GM10847 (cell line): Measurements from ENCODE around the gene THRSP.

Source experiments
- POLR2A ChIP-seq: IDR thresholded peaks from 2 replicates; pipeline ENCODE4 v1.6.1; 2011; ENCODE audit not compliant: insufficient read length; ENCODE audit errors: extremely low read depth

Gene THRSP

GRCh38 chr11:78056093-78056492 is 7.6 kb upstream of the THRSP start:
- no peak for TF ChIP-seq POLR2A

- no peak for TF ChIP-seq POLR2A
Observed at GRCh38 chr11:78057462-78058055, 6.1 kb upstream of the THRSP start.

- no peak for TF ChIP-seq POLR2A
Observed at GRCh38 chr11:78060533-78060932, 3.1 kb upstream of the THRSP start.

- TF ChIP-seq POLR2A, result no peak
Observed at GRCh38 chr11:78061088-78061920, 2.4 kb upstream of the THRSP start.

GRCh38 chr11:78061921-78062311 is 1.7 kb upstream of the THRSP start:
- TF ChIP-seq POLR2A, result no peak

- TF ChIP-seq POLR2A, result no peak
Observed at GRCh38 chr11:78062671-78063070, 990 bp upstream of the THRSP start.

- TF ChIP-seq POLR2A, result no peak
Observed at GRCh38 chr11:78065203-78065602, 1.5 kb downstream of the THRSP start.

GRCh38 chr11:78066471-78066870 is 2.8 kb downstream of the THRSP start:
- TF ChIP-seq POLR2A, result no peak

GRCh38 chr11:78067704-78068103 is 4.0 kb downstream of the THRSP start:
- no peak for TF ChIP-seq POLR2A

- TF ChIP-seq POLR2A, result no peak
Observed at GRCh38 chr11:78069465-78069864, 5.8 kb downstream of the THRSP start.

- no peak for TF ChIP-seq POLR2A
Observed at GRCh38 chr11:78070621-78071020, 7.0 kb downstream of the THRSP start.

GRCh38 chr11:78071717-78072116 is 8.1 kb downstream of the THRSP start:
- TF ChIP-seq POLR2A, result no peak

GRCh38 chr11:78072455-78072854 is 8.8 kb downstream of the THRSP start:
- no peak for TF ChIP-seq POLR2A

GRCh38 chr11:78074756-78075155 is 11.1 kb downstream of the THRSP start:
- no peak for TF ChIP-seq POLR2A

- no peak for TF ChIP-seq POLR2A
Observed at GRCh38 chr11:78076733-78077403, 13.2 kb downstream of the THRSP start.

- no peak for TF ChIP-seq POLR2A
Observed at GRCh38 chr11:78078218-78079167, 14.8 kb downstream of the THRSP start.
